Mucosa of descending colon (tissue), 3 donors: ENCODE measurements around the gene UXS1. TPM values are rescaled to one million over a fixed set of nuclear protein-coding genes. Genes with fewer than 3 reads are reported as not detected.

Experiments used
- ATAC-seq: fragments of 200-7000 bp; cut with Tn5 transposase; one replicate; pipeline ENCODE4 v1.9.1; 2020; ENCODE audit warnings: mild to moderate bottlenecking, moderate library complexity
- DNase-seq, 3 donors: peaks; one replicate each; pipeline ENCODE4 v3.0.0-alpha.2; 2020
- H3K36me3 ChIP-seq: fragments of 200-600 bp; one replicate; pipeline ENCODE4 v1.8.0; 2021; ENCODE audit warnings: low read depth, mild to moderate bottlenecking
- H3K4me1 ChIP-seq: fragments of 200-600 bp; one replicate; pipeline ENCODE4 v1.8.0; 2021; ENCODE audit warnings: low read depth, mild to moderate bottlenecking
- H3K4me3 ChIP-seq: fragments of 200-600 bp; one replicate; pipeline ENCODE4 v1.8.0; 2021; ENCODE audit warnings: mild to moderate bottlenecking
- H3K9me3 ChIP-seq: fragments of 200-600 bp; one replicate; pipeline ENCODE4 v1.8.0; 2021; ENCODE audit warnings: mild to moderate bottlenecking
- CTCF ChIP-seq: fragments of 200-600 bp; IDR thresholded peaks from one replicate; pipeline ENCODE4 v1.8.0; 2022; ENCODE audit warnings: antibody characterized with exemption, mild to moderate bottlenecking
- intact Hi-C, 2 donors: fragments of 100-400 bp; cut with DNase I in 1 of 2; cut with micrococcal nuclease in 1 of 2; formaldehyde crosslinking; loops; one replicate each; pipeline versions ENCODE4 v1.11.0 to v1.11.1; 2022; cut with DNase I, micrococcal nuclease
- total RNA-seq, 3 donors: library from RNA; stranded (reverse); fragmentation: NEBNext Ultra II Directional in 2 of 3; extraction: Animal tissue kit (Norgen Biotek cat#: 25700) in 2 of 3; gene quantifications; one replicate each; pipeline versions ENCODE4 v1.2.1 to v1.2.4, GENCODE V29; 2021 to 2023
- donor health status: DM: no; HTN: no; CAD: no; lungs with moderate emphysema.
- donor health status: DM: no; HTN: no; CAD: no.
- donor health status: DM: no; HTN: yes; CAD: no.

The UXS1 gene
- total RNA-seq, 3 donors from 2014 or later: 26.3 to 39.0 (median 30.7) TPM

DNA sequence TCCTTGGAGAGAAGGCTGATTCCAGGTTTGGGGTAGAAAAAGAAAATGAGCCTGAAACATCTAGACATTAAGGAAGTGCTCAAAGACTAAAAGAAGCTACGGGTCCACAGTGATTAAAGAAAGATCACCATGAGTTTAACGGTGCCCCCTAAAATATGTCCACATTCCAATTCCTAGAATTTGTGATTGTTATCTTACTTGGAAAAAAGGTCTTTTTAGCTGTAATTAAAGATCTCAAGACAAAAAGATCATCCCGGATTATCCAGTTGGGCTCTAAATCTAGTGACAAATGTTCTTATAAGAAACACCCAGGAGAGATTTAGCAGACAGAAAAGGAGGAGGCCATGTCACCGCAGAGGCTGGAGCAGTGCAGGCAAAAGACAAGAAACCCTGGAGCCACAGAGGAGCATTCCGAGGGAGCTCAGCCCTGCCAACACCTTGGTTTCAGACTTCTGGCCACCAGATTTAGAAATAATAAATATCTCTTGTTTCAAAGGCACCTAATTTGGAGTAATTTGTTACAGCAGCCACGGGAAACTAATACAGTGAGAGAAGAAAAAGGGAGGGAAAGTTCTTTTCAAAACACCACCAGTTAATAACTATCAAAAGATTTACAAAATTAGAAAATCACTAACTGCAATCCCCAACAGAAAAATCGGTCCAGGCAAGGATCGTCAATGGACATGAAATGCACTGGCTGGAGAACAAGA, 8.5 kb downstream of the UXS1 start:
- intact Hi-C loops: no loop called here
- Histone ChIP-seq H3K4me3 (no peak overlapping the region), H3K4me1 (no peaks in the 10 kb centered on the region), H3K9me3 (no peaks in the 10 kb centered on the region), H3K36me3 (no peaks in the 10 kb centered on the region)
- ATAC-seq (no peak), DNase-seq (no peak)
- no peak for TF ChIP-seq CTCF

- no peak overlapping the region for H3K4me3 ChIP-seq
- no peaks in the 10 kb centered on the region for H3K9me3 ChIP-seq
- H3K36me3 ChIP-seq: no peaks in the 10 kb centered on the region
- intact Hi-C loops: no loop called here
- H3K4me1 ChIP-seq: no peaks in the 10 kb centered on the region
- no peak for DNase-seq
- ATAC-seq: no peak
- TF ChIP-seq CTCF: no peak
Measured at GRCh38 chr2:106184857-106185256, 9.2 kb downstream of the UXS1 start.

DNA sequence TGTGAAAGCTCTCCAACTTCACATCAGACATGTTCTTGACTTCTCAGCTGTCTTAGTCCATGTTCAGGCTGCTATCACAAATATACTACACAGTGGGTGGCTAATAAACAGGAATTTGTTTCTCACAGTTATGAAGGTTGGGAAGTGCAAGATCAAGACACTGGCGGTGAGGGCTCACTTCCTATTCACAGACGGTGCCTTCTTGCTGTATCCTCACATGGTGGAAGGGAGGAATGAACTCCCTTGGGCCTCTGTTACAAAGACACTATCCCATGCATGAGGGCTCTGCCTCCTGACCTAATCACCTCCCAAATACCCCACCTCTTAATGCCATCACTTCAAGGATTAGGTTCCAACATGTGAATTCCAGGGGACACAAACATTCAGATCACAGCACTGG, 9.7 kb downstream of the UXS1 start:
- no peak for ATAC-seq
- H3K4me1 ChIP-seq: no peaks in the 10 kb centered on the region

GRCh38 chr2:106183101-106183696, 10.9 kb downstream of the UXS1 start:
- no peak for DNase-seq

More for the DNA sequence above, 9.7 kb downstream of the UXS1 start:
- Histone ChIP-seq H3K36me3 (no peaks in the 10 kb centered on the region), H3K4me3 (no peak overlapping the region), H3K9me3 (no peaks in the 10 kb centered on the region)
- no peak for DNase-seq
- intact Hi-C loops: no loop called here
- TF ChIP-seq CTCF: no peak

DNA sequence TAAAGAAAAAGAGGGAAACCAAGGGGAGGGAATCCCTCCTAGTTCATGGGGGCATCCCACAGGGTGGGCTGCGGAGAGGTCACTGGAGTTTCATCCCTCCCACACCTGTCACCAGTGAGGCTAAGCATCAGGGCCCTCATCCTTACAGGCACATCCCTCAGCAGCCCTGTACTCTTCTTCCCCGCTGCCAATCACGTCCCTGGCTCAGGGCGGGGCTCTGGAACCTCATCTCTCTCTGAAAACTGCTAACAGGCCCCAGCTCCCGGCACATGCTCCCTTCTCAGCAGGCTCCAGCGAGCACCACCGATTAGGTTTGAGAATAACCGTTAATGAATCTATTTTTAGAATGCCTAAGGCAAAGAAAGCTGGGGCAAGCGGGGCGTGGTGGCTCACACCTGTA, 13.0 kb downstream of the UXS1 start:
- ATAC-seq (no peak), DNase-seq (no peak)
- H3K36me3 ChIP-seq: no peaks in the 10 kb centered on the region

More at GRCh38 chr2:106183101-106183696, 10.9 kb downstream of the UXS1 start:
- no peak for TF ChIP-seq CTCF
- intact Hi-C loops: no loop called here
- H3K4me1 ChIP-seq: no peaks in the 10 kb centered on the region
- no peak overlapping the region for H3K4me3 ChIP-seq
- no peak for ATAC-seq
- H3K36me3 ChIP-seq: no peaks in the 10 kb centered on the region
- H3K9me3 ChIP-seq: no peaks in the 10 kb centered on the region

More for the DNA sequence above, 13.0 kb downstream of the UXS1 start:
- Histone ChIP-seq H3K9me3 (no peaks in the 10 kb centered on the region), H3K4me3 (no peak overlapping the region), H3K4me1 (no peaks in the 10 kb centered on the region)
- no peak for TF ChIP-seq CTCF
- intact Hi-C loops: no loop called here
